Nasal cavity respiratory epithelium epithelial cell of viscerocranial mucosa (primary cell): ENCODE measurements around the gene PIEZO2. TPM values are rescaled to one million over a fixed set of nuclear protein-coding genes. Genes with fewer than 3 reads are reported as not detected.

Source experiments
- total RNA-seq: library from RNA; depleted of rRNA; stranded (reverse); fragments of >200 nt; gene quantifications from 2 replicates; pipeline ENCODE4 v1.2.3, GENCODE V29; 2014

Gene PIEZO2
- 0.07 TPM in 1 of 2 replicates, not detected in the other for total RNA-seq

DNA sequence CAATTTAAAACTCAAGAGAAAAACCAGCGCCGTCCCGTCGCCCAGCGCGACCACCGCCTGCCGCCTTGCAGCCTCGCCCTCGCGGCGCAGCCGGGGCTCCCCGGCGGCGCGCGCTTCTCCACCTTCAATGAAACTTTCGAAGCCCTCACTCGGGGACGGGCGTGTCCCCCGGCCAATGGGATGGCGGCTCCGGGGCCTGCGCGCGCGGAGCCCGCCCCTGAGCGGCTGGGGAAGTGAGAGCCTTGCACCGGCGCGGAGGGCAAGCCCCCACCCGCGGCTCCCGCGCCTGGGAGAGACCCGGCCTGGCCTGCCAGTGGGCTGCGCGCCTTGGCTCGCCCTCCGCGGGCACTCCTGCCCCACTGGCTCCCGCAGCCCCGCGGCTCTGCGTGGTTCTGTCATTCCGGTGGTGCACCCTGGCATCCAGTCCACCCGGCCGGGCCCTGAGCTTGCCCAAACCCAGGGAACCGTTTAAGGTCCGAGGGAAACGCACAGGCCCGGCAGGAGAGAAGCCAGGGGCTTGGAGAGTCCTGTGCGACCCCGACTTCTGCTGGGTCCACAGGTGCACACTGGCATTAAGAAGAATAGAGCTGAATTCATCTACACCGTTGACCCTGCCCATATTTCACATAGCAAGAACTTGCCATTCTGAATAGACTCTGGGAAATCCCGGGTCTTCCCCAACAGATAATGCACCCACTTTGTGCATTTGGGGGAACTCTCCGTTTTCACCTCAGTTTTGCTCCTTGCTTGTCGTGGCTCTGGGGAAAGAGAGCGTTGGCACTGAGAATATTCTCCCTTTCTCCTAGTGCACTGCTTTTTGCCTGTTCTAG is at the start of gene PIEZO2:
PIEZO2 (minus strand) TSS at position 129 of the 830 bp plus-strand sequence. CDS start 981 bp downstream, outside the sequence.

